ENCODE results near the gene PTEN.

Gene PTEN

GRCh38 chr10:87987206-87987605 is 123.8 kb downstream of the PTEN start:
- no peak for DNase-seq (ENCODE audit: low read depth)
- TF ChIP-seq, protein P1, sequence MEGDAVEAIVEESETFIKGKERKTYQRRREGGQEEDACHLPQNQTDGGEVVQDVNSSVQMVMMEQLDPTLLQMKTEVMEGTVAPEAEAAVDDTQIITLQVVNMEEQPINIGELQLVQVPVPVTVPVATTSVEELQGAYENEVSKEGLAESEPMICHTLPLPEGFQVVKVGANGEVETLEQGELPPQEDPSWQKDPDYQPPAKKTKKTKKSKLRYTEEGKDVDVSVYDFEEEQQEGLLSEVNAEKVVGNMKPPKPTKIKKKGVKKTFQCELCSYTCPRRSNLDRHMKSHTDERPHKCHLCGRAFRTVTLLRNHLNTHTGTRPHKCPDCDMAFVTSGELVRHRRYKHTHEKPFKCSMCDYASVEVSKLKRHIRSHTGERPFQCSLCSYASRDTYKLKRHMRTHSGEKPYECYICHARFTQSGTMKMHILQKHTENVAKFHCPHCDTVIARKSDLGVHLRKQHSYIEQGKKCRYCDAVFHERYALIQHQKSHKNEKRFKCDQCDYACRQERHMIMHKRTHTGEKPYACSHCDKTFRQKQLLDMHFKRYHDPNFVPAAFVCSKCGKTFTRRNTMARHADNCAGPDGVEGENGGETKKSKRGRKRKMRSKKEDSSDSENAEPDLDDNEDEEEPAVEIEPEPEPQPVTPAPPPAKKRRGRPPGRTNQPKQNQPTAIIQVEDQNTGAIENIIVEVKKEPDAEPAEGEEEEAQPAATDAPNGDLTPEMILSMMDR (IDR thresholded peaks at IDR 0.05; ENCODE audit: control insufficient read depth, insufficient read depth, low read depth, low read length, missing control alignments), result no peak
- H3K4me3 ChIP-seq (ENCODE audit: control insufficient read depth, low read depth, low read length), result no peak overlapping the region

DNA sequence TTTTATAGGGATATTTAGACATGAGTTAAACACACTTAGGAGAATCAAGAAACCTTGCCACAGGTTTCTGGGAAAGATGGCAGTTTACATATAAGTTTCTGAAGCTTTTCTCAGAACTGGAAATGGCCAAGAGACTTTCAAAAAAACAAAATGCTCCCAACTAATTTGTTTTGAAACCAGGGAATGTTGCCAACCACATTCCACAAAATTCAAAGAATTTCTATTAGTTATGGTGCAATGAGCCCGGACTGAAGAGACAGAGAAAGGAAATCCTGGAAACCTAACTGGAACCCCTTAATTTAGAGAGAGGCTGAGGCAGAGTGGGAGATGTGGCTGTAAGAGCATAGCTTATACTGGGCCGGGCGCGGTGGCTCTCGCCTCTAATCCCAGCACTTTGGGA is 128.5 kb downstream of the PTEN start:
- no peak overlapping the region for H3K4me3 ChIP-seq (ENCODE audit: control insufficient read depth, low read depth, low read length)
- TF ChIP-seq, protein P1 (IDR thresholded peaks at IDR 0.05; ENCODE audit: control insufficient read depth, insufficient read depth, low read depth, low read length, missing control alignments), result no peak
- no peak for DNase-seq (ENCODE audit: low read depth)

- no peak overlapping the region for H3K4me3 ChIP-seq (ENCODE audit: control insufficient read depth, low read depth, low read length)
- TF ChIP-seq, protein P1 (IDR thresholded peaks at IDR 0.05; ENCODE audit: control insufficient read depth, insufficient read depth, low read depth, low read length, missing control alignments), result no peak
- no peak for DNase-seq (ENCODE audit: low read depth)
These were observed 141.0 kb downstream of the PTEN start for GRCh38 chr10:88004451-88004850.

DNA sequence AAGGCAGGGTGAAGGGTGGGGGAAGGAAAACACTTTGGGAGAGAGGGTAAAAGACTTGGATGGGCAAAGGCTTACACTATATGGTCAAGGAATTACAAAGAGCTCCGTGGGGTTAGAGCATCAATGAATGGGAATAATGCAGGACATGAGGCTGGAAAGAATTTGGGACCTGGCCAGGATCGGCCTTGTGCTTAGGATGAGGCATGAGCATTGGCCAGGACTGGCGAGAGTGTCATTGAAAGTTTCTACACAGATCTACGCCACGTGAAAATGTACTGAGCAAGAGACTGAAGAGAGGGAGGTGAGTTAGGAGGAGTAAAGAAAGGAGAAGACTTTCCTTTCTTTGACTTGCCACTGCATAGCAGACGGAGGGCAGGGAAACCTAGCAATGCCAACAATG is 142.8 kb downstream of the PTEN start:
- no peak overlapping the region for H3K4me3 ChIP-seq (ENCODE audit: control insufficient read depth, low read depth, low read length)
- TF ChIP-seq, protein P1 (IDR thresholded peaks at IDR 0.05; ENCODE audit: control insufficient read depth, insufficient read depth, low read depth, low read length, missing control alignments), result no peak
- DNase-seq (ENCODE audit: low read depth), result no peak

GRCh38 chr10:88008866-88009470 is 145.5 kb downstream of the PTEN start:
- TF ChIP-seq, protein P1 (IDR thresholded peaks at IDR 0.05; ENCODE audit: control insufficient read depth, insufficient read depth, low read depth, low read length, missing control alignments), result no peak
- DNase-seq (ENCODE audit: low read depth), result no peak
- H3K4me3 ChIP-seq (ENCODE audit: control insufficient read depth, low read depth, low read length), result no peak overlapping the region

DNA sequence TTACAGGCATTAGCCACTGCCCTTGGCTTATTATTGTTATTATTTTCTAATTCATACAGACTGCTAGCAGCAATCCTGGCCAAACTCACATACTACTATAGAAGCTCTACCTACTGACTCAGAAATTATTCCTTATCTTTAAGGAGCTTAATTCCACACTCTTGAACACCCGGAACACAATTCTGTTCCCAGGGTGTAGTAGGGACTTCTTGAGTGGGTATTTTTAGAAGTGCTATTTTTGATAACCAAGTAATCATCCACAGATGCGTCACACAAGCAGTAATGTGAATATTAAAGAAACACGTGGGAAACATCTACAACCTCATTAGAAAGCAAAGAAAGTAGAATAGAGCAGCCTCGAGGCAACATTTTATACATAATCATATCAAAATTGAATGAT is 149.2 kb downstream of the PTEN start:
- DNase-seq (ENCODE audit: low read depth), result peak; percentile 5
- no peak overlapping the region for H3K4me3 ChIP-seq (ENCODE audit: control insufficient read depth, low read depth, low read length)
- TF ChIP-seq, protein P1 (IDR thresholded peaks at IDR 0.05; ENCODE audit: control insufficient read depth, insufficient read depth, low read depth, low read length, missing control alignments), result no peak

DNA sequence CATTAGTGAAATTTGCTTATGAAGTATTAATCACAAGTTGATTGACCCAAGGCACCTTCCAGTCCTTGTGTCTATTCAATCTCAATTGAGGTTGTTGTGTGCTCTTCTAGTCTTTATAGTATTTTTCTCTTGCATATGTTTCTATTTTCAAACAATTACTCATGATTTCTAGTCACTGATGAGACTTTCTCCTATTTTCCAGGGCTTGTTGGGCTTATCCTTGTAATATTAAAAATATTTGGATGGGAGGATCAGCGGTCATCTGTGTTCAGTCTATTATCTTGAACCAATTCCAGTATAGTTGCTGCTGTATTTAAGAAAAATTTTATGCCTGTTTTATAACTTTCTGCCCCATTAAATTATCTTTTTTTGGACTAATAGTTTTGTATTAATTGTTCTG is 154.4 kb downstream of the PTEN start:
- TF ChIP-seq, protein P1 (IDR thresholded peaks at IDR 0.05; ENCODE audit: control insufficient read depth, insufficient read depth, low read depth, low read length, missing control alignments), result no peak
- no peak overlapping the region for H3K4me3 ChIP-seq (ENCODE audit: control insufficient read depth, low read depth, low read length)
- no peak for DNase-seq (ENCODE audit: low read depth)
